Measurements from ENCODE around the gene CHD5. TPM values are rescaled to one million over a fixed set of nuclear protein-coding genes. Genes with fewer than 3 reads are reported as not detected.

CHD5 gene
- total and polyA plus RNA-seq, 2 of the 4 experiments (the other 2 are of a cell fraction): under 0.01 to 0.09 TPM

- TF ChIP-seq USF2 (IDR thresholded peaks at IDR 0.05; ENCODE audit: low read depth, low read length): no peak
- TF ChIP-seq MAZ (IDR thresholded peaks at IDR 0.05; ENCODE audit: borderline replicate concordance, low read depth, low read length): no peak
- TF ChIP-seq CEBPB (IDR thresholded peaks at IDR 0.05; ENCODE audit: low read depth, low read length): no peak
These were observed 73.1 kb downstream of the CHD5 start (continued) for GRCh38 chr1:6106977-6107376.

- POLR2A ChIA-PET (ENCODE audit: unreplicated experiment): no interaction called here
These were observed 73.8 kb downstream of the CHD5 start for GRCh38 chr1:6106321-6106731.

More at GRCh38 chr1:6106321-6106731, 73.8 kb downstream of the CHD5 start:
- no peak overlapping the region for H3K4me2 ChIP-seq (ENCODE audit: low read depth, low read length)
- no peaks in the 10 kb centered on the region for H3K9me1 ChIP-seq (ENCODE audit: insufficient read depth, low read length)
- H3K36me3 ChIP-seq (ENCODE audit: control insufficient read depth, insufficient read depth, low read length): no peaks in the 10 kb centered on the region
- no peak overlapping the region for H3K14ac ChIP-seq (replicated peaks; ENCODE audit: low read depth, low read length)
- no peak overlapping the region for H2AK5ac ChIP-seq (ENCODE audit: low read depth, low read length)
- intact Hi-C loops (cut with micrococcal nuclease) (no loop called here), in situ Hi-C loops (cut with MboI; ENCODE audit: low sequenced_read_pairs) (no loop called here), dilution Hi-C loops (cut with HindIII; ENCODE audit: low sequenced_read_pairs, unreplicated experiment) (no loop called here)
- H3K4me3 ChIP-seq (ENCODE audit: insufficient read depth, low read depth, low read length): no peak overlapping the region
- no peak overlapping the region for H2BK15ac ChIP-seq (ENCODE audit: low read depth, low read length)
- H2BK120ac ChIP-seq (ENCODE audit: low read depth, low read length): no peak overlapping the region
- no peak overlapping the region for H3K56ac ChIP-seq (ENCODE audit: extremely low read depth, insufficient read depth, low read length)
- no peaks in the 10 kb centered on the region for H4K20me1 ChIP-seq (ENCODE audit: insufficient read depth, low read length)
- H2BK20ac ChIP-seq (ENCODE audit: low read depth, low read length): no peak overlapping the region
- no peaks in the 10 kb centered on the region for H3K79me1 ChIP-seq (ENCODE audit: low read depth in 1 of 2, low read length in 2 of 2)
- CTCF ChIA-PET: interaction anchor here (1.1 kb wide), 1 partner anchor 138 kb away, joined by 4 read pairs; no protein-coding TSS in a partner anchor
- no peak overlapping the region for H3K4ac ChIP-seq (ENCODE audit: low read depth, low read length)
- no peak overlapping the region for H3K9ac ChIP-seq (ENCODE audit: low read depth, low read length)
- no peak overlapping the region for H4K5ac ChIP-seq (ENCODE audit: low read depth, low read length)
- H2AK9ac ChIP-seq (replicated peaks; ENCODE audit: low read depth, low read length, poor library complexity): no peak overlapping the region
- WGBS, 2 experiments (ENCODE audit: extremely low coverage in 2 of 2, insufficient read length in 1 of 2): 83% methylated on average over 12 of the region's 28 CpGs; no CpG with 5 or more reads in 1 of the 2 experiments
- TF ChIP-seq RFX5 (IDR thresholded peaks at IDR 0.05; ENCODE audit: low read depth, low read length) (no peak), MAZ (IDR thresholded peaks at IDR 0.05; ENCODE audit: borderline replicate concordance, low read depth, low read length) (no peak), RAD21 (IDR thresholded peaks at IDR 0.05; ENCODE audit: low read length) (no peak), BHLHE40 (IDR thresholded peaks at IDR 0.05; ENCODE audit: low read depth, low read length) (no peak), NFE2L2 (IDR thresholded peaks at IDR 0.05; ENCODE audit: low read depth, low read length) (no peak), CEBPB (IDR thresholded peaks at IDR 0.05; ENCODE audit: low read depth, low read length) (no peak), MAFK (IDR thresholded peaks at IDR 0.05; ENCODE audit: low read depth, low read length) (no peak), SMC3 (IDR thresholded peaks at IDR 0.05; ENCODE audit: low read depth, low read length) (no peak), CHD1 (IDR thresholded peaks at IDR 0.05; ENCODE audit: low read depth, low read length) (no peak), USF2 (IDR thresholded peaks at IDR 0.05; ENCODE audit: low read depth, low read length) (no peak), CTCF (conservative IDR thresholded peaks at IDR 0.05; ENCODE audit: low read depth, low read length) (no peak), ELK1 (IDR thresholded peaks at IDR 0.05; ENCODE audit: borderline replicate concordance, low read depth, low read length) (no peak)
- no peak overlapping the region for H2AFZ ChIP-seq (replicated peaks; ENCODE audit: low read length, poor library complexity)
- H3K23ac ChIP-seq (ENCODE audit: low read depth, low read length): no peak overlapping the region
- ATAC-seq (ENCODE audit: low read depth) (no peak), DNase-seq (no peak)
- no peaks in the 10 kb centered on the region for H3K9me3 ChIP-seq (ENCODE audit: control insufficient read depth, insufficient read depth, low read length)
- H3K18ac ChIP-seq (ENCODE audit: low read depth, low read length): no peak overlapping the region
- H3K27me3 ChIP-seq (ENCODE audit: control insufficient read depth, insufficient read depth, low read length): peaks cover 26% of the 10 kb centered on the region; the same call in 1 of the 2 replicates
- H3K27ac ChIP-seq (ENCODE audit: insufficient read depth, low read length): no peak overlapping the region
- no TSS peak for BruUV-seq (replicated peaks)
- no peak overlapping the region for H4K8ac ChIP-seq (ENCODE audit: low read depth in 2 of 2, low read length in 2 of 2)
- no peak overlapping the region for H2BK5ac ChIP-seq (ENCODE audit: low read depth, low read length, poor library complexity, severe bottlenecking)
- H3K4me1 ChIP-seq (ENCODE audit: control insufficient read depth, insufficient read depth, low read length): no peaks in the 10 kb centered on the region; the same call in 1 of the 2 replicates
- H4K91ac ChIP-seq (ENCODE audit: insufficient read depth, low read depth, low read length): no peak overlapping the region

Measured in IMR-90 (cell line).